Adrenal gland (tissue), 5 donors: Measurements from ENCODE around the gene PROK2.

Experiments used
- CTCF ChIP-seq, 6 experiments: fragments of 450-650 bp in 4 of 6; fragments of 200-600 bp in 2 of 6; sonication (generic) in 1 of 6; IDR thresholded peaks; 1 replicate in 5 of 6; 2 replicates in 1 of 6; pipeline versions ENCODE4 v1.5.1 to v1.8.0; 2016 to 2021; ENCODE audit warnings: antibody characterized with exemption in 6 of 6, mild to moderate bottlenecking in 2 of 6, moderate library complexity in 1 of 6
- POLR2A ChIP-seq, 2 donors: fragments of 450-650 bp; IDR thresholded peaks; one replicate each; pipeline ENCODE4 v1.6.1; 2017; ENCODE audit warnings: antibody characterized with exemption in 2 of 2, mild to moderate bottlenecking in 2 of 2, moderate library complexity in 1 of 2
- donor health status: DM: no; HTN: no; CAD: no.

DNA sequence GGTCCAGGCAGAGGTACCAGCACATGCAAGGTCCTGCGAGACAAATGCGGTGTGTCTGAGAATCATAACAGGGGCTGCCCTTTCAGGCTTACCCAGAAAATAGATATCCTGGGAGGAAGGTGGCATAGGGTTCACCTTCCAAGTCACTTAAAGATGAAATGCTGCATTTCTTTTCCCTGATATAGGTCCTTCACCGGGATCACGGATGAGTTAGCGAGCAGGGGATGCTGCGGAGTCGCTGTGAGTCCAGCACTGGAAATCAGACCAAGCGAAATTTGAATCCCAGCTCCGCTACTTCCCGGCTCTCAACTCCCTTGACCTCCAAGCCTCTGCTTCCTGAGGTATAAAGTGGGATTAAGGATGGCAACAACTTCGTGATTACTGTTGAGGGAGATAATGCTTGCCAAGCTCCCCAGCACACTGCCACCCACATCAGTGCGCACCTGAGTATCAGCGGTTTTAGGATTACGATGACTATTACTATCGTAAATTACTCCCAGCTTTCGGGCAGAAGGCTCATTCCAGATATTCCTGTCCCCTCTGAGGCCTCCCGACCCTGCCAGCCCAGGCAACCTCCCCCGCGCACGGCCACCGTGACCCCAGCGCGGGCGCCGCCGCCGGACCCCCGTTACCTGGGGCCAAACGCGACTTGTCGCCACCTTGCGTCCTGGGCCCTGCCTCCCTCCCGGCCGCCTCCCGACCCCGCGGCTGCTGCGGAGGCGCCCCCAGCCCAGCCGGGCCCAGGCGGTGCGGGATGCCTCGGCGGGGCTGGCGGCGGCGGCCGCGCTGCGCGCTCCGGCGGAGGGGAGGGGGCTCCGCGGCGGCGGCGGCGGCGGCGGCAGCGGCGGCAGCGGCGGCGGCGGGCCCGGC lies 31.9 kb downstream of the PROK2 start:
- TF ChIP-seq CTCF (IDR thresholded peaks at IDR 0.05) = no peak
- no peak for TF ChIP-seq POLR2A (IDR thresholded peaks at IDR 0.05)
